WTC11 (cell line): ENCODE data around the gene NGRN.

Experiments used
- TP53 ChIP-seq: sonication (generic); formaldehyde crosslinking; IDR thresholded peaks from 2 replicates; pipeline ENCODE4 v1.8.1; 2023; ENCODE audit warnings: mild to moderate bottlenecking, missing genetic modification reagents
- TF ChIP-seq, protein P1 (sequence below): fragments of 200-600 bp; IDR thresholded peaks from 2 replicates; pipeline ENCODE4 v1.8.0; 2022; ENCODE audit warnings: antibody characterized with exemption
- TF ChIP-seq, protein P2 (sequence below): sonication (generic); formaldehyde crosslinking; IDR thresholded peaks from 2 replicates; pipeline ENCODE4 v1.8.1; 2022; ENCODE audit warnings: low read depth, missing genetic modification reagents, borderline replicate concordance

DNA sequence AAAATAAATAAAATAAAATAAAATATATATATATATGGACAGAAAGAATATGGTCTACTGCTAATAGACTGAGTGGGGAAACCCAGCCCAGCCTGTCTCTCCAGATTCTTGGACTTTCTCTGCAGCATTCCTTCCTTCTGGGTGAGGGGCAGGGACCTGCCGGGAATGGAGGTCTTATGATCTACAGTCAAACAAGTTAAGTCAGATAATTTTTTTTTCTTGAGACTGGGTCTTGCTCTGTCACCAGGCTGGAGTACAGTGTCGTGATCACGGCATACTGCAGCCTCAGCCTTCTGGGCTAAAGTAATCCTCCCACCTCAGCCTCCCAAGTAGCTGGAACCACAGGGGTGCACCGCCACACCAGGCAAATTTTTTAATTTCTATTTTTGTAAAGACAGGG lies 53.1 kb downstream of the NGRN start:
- no peak for TF ChIP-seq TP53 (CRISPR knock-in tag)
- TF ChIP-seq, protein P1, sequence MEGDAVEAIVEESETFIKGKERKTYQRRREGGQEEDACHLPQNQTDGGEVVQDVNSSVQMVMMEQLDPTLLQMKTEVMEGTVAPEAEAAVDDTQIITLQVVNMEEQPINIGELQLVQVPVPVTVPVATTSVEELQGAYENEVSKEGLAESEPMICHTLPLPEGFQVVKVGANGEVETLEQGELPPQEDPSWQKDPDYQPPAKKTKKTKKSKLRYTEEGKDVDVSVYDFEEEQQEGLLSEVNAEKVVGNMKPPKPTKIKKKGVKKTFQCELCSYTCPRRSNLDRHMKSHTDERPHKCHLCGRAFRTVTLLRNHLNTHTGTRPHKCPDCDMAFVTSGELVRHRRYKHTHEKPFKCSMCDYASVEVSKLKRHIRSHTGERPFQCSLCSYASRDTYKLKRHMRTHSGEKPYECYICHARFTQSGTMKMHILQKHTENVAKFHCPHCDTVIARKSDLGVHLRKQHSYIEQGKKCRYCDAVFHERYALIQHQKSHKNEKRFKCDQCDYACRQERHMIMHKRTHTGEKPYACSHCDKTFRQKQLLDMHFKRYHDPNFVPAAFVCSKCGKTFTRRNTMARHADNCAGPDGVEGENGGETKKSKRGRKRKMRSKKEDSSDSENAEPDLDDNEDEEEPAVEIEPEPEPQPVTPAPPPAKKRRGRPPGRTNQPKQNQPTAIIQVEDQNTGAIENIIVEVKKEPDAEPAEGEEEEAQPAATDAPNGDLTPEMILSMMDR = no peak
- TF ChIP-seq, protein P2, sequence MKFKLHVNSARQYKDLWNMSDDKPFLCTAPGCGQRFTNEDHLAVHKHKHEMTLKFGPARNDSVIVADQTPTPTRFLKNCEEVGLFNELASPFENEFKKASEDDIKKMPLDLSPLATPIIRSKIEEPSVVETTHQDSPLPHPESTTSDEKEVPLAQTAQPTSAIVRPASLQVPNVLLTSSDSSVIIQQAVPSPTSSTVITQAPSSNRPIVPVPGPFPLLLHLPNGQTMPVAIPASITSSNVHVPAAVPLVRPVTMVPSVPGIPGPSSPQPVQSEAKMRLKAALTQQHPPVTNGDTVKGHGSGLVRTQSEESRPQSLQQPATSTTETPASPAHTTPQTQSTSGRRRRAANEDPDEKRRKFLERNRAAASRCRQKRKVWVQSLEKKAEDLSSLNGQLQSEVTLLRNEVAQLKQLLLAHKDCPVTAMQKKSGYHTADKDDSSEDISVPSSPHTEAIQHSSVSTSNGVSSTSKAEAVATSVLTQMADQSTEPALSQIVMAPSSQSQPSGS = no peak
